Coronary artery (tissue), 2 donors: ENCODE data around the gene COX11.

Experiments
- DNase-seq: peaks from one replicate; pipeline ENCODE4 v3.0.0-alpha.2; 2017; ENCODE audit warnings: low spot score
- H3K27ac ChIP-seq, 2 donors: fragments of 200-600 bp; sonication (generic); one replicate each; pipeline ENCODE4 v1.5.1; 2016 to 2019
- H3K4me3 ChIP-seq: fragments of 200-600 bp; sonication (generic); 2 replicates; pipeline ENCODE4 v1.5.1; 2016; ENCODE audit warnings: mild to moderate bottlenecking, moderate library complexity
- TF ChIP-seq, protein P1 (sequence below): fragments of 200-600 bp; sonication (generic); IDR thresholded peaks from one replicate; pipeline ENCODE4 v1.5.1; 2019; ENCODE audit warnings: antibody characterized with exemption

The COX11 gene, protein sequence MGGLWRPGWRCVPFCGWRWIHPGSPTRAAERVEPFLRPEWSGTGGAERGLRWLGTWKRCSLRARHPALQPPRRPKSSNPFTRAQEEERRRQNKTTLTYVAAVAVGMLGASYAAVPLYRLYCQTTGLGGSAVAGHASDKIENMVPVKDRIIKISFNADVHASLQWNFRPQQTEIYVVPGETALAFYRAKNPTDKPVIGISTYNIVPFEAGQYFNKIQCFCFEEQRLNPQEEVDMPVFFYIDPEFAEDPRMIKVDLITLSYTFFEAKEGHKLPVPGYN

GRCh38 chr17:54968262-54968987 lies at the start of gene COX11, which contains the start of gene STXBP4:
TSS of gene COX11 (minus strand) at chr17:54968654. CDS start at chr17:54968646, 8 bp downstream.
TSS of gene STXBP4 (plus strand) at chr17:54968765. CDS start at chr17:54986220, 17,455 bp downstream.
- H3K4me3 ChIP-seq = peak within 1 kb of the TSS; percentile 90
- peak; percentile 96 for DNase-seq
- peak within 1 kb of the TSS; percentile 89 for H3K27ac ChIP-seq
- TF ChIP-seq, protein P1, sequence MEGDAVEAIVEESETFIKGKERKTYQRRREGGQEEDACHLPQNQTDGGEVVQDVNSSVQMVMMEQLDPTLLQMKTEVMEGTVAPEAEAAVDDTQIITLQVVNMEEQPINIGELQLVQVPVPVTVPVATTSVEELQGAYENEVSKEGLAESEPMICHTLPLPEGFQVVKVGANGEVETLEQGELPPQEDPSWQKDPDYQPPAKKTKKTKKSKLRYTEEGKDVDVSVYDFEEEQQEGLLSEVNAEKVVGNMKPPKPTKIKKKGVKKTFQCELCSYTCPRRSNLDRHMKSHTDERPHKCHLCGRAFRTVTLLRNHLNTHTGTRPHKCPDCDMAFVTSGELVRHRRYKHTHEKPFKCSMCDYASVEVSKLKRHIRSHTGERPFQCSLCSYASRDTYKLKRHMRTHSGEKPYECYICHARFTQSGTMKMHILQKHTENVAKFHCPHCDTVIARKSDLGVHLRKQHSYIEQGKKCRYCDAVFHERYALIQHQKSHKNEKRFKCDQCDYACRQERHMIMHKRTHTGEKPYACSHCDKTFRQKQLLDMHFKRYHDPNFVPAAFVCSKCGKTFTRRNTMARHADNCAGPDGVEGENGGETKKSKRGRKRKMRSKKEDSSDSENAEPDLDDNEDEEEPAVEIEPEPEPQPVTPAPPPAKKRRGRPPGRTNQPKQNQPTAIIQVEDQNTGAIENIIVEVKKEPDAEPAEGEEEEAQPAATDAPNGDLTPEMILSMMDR = no peak

DNA sequence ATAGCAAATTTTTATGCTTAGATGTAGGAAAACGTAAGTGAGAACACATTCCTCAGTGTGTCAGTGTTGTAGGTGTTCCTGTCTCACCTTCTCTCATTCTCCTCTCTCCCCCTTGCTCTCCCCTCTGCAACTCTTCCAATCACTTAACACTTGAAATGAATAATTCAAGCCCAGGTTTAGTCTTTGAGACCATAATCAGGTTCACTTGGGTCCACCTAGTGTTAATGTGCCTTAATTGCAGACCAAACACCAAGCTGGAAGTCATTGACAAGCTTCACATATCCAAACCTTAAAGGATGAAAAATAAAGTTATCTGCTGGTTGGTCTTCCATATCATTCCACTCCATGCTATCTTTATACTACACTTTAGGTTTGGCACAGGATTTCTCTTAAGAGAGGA lies 37.1 kb upstream of the COX11 start:
- Histone ChIP-seq H3K4me3 (no peak overlapping the region), H3K27ac (no peak overlapping the region)
- no peak for DNase-seq
- TF ChIP-seq, protein P1 = no peak

DNA sequence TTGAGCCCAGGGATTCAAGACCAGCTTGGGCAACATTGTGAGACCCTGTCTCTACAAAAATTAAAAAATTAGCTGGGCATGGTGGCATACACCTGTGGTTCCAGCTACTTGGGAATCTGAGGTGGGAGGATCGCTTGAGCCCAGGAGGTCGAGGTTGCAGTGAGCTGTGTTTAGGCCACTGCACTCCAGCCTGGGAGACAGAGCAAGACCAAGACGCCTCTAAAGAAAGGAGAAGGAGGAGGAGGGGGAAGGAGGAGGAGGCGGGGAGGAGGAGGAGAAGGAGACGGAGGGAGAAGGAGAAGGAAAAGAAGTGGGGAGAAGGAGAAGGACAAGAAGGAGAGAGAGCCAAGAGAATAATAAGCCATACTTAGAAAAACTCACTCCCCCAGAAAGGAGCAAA lies 36.0 kb upstream of the COX11 start:
- TF ChIP-seq, protein P1 = no peak
- Histone ChIP-seq H3K27ac (no peak overlapping the region), H3K4me3 (no peak overlapping the region)
- DNase-seq = no peak

GRCh38 chr17:55002458-55002857 lies 34.0 kb upstream of the COX11 start:
- no peak overlapping the region for H3K27ac ChIP-seq
- H3K4me3 ChIP-seq = no peak overlapping the region
- TF ChIP-seq, protein P1 = no peak
- DNase-seq = no peak

GRCh38 chr17:54996441-54996840 lies 28.0 kb upstream of the COX11 start:
- Histone ChIP-seq H3K4me3 (no peak overlapping the region), H3K27ac (no peak overlapping the region)
- TF ChIP-seq, protein P1 = no peak
- DNase-seq = no peak

- no peak overlapping the region for H3K27ac ChIP-seq
- no peak for DNase-seq
Observed at GRCh38 chr17:54992797-54993639, 24.6 kb upstream of the COX11 start.

More at GRCh38 chr17:54992797-54993639, 24.6 kb upstream of the COX11 start:
- TF ChIP-seq, protein P1 = peak; percentile 36
- H3K4me3 ChIP-seq = no peak overlapping the region
